ENCODE measurements around the gene KRTAP9-2.

The KRTAP9-2 gene

DNA sequence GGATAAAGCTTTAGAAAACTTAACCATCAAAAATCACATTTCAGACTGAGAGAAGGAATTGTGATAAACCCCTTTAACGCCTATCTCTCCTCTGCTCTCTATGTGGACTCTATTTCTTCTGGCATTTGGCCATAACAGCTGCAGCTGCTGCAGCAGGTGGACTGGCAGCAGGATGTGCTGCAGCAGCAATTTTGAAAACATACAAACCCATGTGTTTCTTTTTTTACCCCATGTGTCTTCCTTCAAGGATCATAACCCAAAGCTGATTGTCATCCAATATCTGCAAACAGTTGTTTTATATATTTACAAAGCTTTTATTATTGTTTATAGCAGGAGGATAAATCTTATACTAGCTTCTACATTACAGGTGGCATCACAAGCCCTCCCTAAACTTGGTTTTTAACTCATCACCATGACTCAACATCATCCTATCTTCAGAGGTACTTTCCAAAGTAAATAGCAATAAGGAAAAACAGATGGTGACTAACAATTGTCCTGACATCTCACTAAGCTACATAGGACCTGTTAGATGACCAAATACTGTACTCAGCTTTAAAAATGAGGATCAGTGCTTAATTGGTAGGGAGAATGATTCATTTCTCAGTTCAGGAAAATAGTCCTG lies 14.5 kb upstream of the KRTAP9-2 start:
- TF ChIP-seq, protein P1, sequence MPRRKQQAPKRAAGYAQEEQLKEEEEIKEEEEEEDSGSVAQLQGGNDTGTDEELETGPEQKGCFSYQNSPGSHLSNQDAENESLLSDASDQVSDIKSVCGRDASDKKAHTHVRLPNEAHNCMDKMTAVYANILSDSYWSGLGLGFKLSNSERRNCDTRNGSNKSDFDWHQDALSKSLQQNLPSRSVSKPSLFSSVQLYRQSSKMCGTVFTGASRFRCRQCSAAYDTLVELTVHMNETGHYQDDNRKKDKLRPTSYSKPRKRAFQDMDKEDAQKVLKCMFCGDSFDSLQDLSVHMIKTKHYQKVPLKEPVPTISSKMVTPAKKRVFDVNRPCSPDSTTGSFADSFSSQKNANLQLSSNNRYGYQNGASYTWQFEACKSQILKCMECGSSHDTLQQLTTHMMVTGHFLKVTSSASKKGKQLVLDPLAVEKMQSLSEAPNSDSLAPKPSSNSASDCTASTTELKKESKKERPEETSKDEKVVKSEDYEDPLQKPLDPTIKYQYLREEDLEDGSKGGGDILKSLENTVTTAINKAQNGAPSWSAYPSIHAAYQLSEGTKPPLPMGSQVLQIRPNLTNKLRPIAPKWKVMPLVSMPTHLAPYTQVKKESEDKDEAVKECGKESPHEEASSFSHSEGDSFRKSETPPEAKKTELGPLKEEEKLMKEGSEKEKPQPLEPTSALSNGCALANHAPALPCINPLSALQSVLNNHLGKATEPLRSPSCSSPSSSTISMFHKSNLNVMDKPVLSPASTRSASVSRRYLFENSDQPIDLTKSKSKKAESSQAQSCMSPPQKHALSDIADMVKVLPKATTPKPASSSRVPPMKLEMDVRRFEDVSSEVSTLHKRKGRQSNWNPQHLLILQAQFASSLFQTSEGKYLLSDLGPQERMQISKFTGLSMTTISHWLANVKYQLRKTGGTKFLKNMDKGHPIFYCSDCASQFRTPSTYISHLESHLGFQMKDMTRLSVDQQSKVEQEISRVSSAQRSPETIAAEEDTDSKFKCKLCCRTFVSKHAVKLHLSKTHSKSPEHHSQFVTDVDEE (CRISPR knock-in tag; IDR thresholded peaks at IDR 0.05): no peak
- no peak for ATAC-seq

GRCh38 chr17:41212524-41213169 lies 13.8 kb upstream of the KRTAP9-2 start:
- TF ChIP-seq RARB (CRISPR knock-in tag; IDR thresholded peaks at IDR 0.05): no peak
- TF ChIP-seq, protein P2, sequence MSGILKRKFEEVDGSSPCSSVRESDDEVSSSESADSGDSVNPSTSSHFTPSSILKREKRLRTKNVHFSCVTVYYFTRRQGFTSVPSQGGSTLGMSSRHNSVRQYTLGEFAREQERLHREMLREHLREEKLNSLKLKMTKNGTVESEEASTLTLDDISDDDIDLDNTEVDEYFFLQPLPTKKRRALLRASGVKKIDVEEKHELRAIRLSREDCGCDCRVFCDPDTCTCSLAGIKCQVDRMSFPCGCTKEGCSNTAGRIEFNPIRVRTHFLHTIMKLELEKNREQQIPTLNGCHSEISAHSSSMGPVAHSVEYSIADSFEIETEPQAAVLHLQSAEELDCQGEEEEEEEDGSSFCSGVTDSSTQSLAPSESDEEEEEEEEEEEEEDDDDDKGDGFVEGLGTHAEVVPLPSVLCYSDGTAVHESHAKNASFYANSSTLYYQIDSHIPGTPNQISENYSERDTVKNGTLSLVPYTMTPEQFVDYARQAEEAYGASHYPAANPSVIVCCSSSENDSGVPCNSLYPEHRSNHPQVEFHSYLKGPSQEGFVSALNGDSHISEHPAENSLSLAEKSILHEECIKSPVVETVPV (CRISPR knock-in tag; IDR thresholded peaks at IDR 0.05): no peak
- TF ChIP-seq ISL1 (CRISPR knock-in tag; IDR thresholded peaks at IDR 0.05): no peak
- TF ChIP-seq TCF4 (CRISPR knock-in tag; IDR thresholded peaks at IDR 0.05; ENCODE audit: borderline replicate concordance): no peak
- no peak for TF ChIP-seq TOX (CRISPR knock-in tag; IDR thresholded peaks at IDR 0.05; ENCODE audit: borderline replicate concordance)
- TF ChIP-seq, protein P3, sequence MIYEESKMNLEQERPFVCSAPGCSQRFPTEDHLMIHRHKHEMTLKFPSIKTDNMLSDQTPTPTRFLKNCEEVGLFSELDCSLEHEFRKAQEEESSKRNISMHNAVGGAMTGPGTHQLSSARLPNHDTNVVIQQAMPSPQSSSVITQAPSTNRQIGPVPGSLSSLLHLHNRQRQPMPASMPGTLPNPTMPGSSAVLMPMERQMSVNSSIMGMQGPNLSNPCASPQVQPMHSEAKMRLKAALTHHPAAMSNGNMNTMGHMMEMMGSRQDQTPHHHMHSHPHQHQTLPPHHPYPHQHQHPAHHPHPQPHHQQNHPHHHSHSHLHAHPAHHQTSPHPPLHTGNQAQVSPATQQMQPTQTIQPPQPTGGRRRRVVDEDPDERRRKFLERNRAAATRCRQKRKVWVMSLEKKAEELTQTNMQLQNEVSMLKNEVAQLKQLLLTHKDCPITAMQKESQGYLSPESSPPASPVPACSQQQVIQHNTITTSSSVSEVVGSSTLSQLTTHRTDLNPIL (CRISPR knock-in tag; IDR thresholded peaks at IDR 0.05; ENCODE audit: low read depth): no peak
- no peak for ATAC-seq

DNA sequence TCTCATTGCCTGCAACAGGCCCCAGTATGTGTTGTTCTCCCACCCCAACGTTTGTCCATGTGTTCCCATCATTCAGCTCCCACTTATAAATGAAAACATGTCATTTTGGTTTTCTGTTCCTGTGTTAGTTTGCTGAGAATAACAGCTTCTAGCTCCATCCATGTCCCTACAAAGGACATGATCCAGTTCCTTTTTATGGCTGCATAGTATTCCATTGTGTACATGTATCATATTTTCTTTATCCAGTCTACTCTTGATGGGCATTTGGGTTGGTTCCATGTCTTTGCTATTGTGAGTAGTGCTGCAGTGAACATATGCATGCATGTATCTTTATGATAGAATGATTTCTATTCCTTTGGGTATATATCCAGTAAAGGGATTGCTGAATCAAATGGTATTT lies 10.8 kb upstream of the KRTAP9-2 start:
- no peak for TF ChIP-seq ISL1 (CRISPR knock-in tag; IDR thresholded peaks at IDR 0.05)
- TF ChIP-seq RARB (CRISPR knock-in tag; IDR thresholded peaks at IDR 0.05): no peak
- TF ChIP-seq TOX (CRISPR knock-in tag; IDR thresholded peaks at IDR 0.05; ENCODE audit: borderline replicate concordance): no peak
- no peak for TF ChIP-seq PPARA (CRISPR knock-in tag; IDR thresholded peaks at IDR 0.05; ENCODE audit: borderline replicate concordance)
- no peak for TF ChIP-seq BACH2 (CRISPR knock-in tag; IDR thresholded peaks at IDR 0.05; ENCODE audit: borderline replicate concordance)
- TF ChIP-seq CSDC2 (CRISPR knock-in tag; IDR thresholded peaks at IDR 0.05): no peak
- TF ChIP-seq ARNTL (CRISPR knock-in tag; IDR thresholded peaks at IDR 0.05; ENCODE audit: borderline replicate concordance, low read depth): no peak
- TF ChIP-seq OSR1 (CRISPR knock-in tag; IDR thresholded peaks at IDR 0.05): no peak
- TF ChIP-seq, protein P1 (CRISPR knock-in tag; IDR thresholded peaks at IDR 0.05): no peak
- TF ChIP-seq, protein P3 (CRISPR knock-in tag; IDR thresholded peaks at IDR 0.05; ENCODE audit: low read depth): no peak
- TF ChIP-seq ZNF8 (CRISPR knock-in tag; IDR thresholded peaks at IDR 0.05): no peak
- no peak for TF ChIP-seq ESRRG (CRISPR knock-in tag; IDR thresholded peaks at IDR 0.05)
- TF ChIP-seq ZFP3 (CRISPR knock-in tag; IDR thresholded peaks at IDR 0.05): no peak
- no peak for TF ChIP-seq SNAI2 (CRISPR knock-in tag; IDR thresholded peaks at IDR 0.05)
- no peak for TF ChIP-seq ZFP30 (CRISPR knock-in tag; IDR thresholded peaks at IDR 0.05)
- TF ChIP-seq, protein P4, sequence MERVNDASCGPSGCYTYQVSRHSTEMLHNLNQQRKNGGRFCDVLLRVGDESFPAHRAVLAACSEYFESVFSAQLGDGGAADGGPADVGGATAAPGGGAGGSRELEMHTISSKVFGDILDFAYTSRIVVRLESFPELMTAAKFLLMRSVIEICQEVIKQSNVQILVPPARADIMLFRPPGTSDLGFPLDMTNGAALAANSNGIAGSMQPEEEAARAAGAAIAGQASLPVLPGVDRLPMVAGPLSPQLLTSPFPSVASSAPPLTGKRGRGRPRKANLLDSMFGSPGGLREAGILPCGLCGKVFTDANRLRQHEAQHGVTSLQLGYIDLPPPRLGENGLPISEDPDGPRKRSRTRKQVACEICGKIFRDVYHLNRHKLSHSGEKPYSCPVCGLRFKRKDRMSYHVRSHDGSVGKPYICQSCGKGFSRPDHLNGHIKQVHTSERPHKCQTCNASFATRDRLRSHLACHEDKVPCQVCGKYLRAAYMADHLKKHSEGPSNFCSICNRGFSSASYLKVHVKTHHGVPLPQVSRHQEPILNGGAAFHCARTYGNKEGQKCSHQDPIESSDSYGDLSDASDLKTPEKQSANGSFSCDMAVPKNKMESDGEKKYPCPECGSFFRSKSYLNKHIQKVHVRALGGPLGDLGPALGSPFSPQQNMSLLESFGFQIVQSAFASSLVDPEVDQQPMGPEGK (CRISPR knock-in tag; IDR thresholded peaks at IDR 0.05; ENCODE audit: borderline replicate concordance): no peak
- TF ChIP-seq ZC3H10 (CRISPR knock-in tag; IDR thresholded peaks at IDR 0.05): no peak
- no peak for TF ChIP-seq TCF4 (CRISPR knock-in tag; IDR thresholded peaks at IDR 0.05; ENCODE audit: borderline replicate concordance)
- no peak for ATAC-seq

All from SK-N-SH treated with all-trans-retinoic acid at 6 μM for 48 hours (cell line).